HG03442 (cell line): ENCODE measurements around the gene UGT3A2.

Experiments used
- ATAC-seq: cut with Tn5 transposase; IDR thresholded peaks from one replicate; pipeline ENCODE4 v1.9.1; 2021; ENCODE audit warnings: mild to moderate bottlenecking, moderate library complexity; ENCODE audit not compliant: unreplicated experiment

The UGT3A2 gene

DNA sequence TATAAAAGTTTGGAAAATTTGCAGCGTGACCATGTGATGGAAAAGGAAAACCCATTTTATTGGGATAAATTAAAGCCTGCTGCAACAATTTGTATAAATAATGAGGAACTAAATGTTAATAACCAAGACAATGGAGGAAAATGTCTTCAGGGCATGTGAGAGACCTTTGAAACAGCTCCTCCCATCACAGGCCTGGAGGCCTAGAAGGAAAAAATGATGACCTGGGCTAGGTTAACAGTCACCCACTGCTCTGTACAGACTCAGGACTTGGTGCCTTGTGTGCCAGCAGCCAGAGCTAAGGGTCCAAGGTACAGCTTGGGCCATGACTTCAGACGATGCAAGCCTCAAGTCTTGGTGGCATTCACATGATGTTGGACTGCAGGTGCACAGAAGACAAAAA, 53.5 kb downstream of the UGT3A2 start:
- ATAC-seq: no peak

DNA sequence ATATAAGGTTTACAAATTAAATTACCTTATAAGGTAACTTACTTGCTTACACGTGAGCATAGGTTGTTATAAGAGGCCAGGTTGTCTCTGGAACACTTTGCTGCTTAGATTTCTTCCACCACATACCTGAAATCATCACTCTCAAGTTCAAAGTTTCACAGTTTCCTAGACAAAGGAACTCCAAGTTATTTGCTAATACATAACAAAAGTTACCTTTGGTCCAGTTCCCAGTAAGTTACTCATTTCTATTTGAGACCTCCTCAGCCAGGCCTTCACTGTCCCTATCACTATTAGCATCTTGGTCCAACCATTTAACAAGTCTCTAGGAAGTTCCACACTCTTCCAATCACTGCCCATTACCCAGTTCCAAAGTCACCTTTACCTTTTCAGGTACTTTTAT, 57.0 kb downstream of the UGT3A2 start:
- ATAC-seq: no peak

DNA sequence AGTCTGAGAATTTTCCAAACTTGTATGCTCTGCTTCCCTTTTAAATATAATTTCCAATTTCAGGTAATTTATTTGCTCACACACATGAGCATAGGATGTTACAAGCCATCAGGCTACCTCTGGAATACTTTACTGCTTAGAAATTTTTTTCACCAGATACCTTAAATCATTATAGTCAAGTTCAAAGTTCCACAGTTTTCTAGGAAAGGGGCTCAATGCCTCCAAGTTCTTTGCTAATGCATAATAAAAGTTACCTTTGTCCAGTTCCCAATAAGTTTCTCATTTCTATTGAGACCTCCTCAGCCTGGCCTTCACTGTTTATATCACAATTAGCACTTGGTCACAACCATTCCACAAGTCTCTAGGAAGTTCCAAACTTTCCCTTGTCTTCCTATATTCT, 59.3 kb downstream of the UGT3A2 start:
- ATAC-seq: no peak

DNA sequence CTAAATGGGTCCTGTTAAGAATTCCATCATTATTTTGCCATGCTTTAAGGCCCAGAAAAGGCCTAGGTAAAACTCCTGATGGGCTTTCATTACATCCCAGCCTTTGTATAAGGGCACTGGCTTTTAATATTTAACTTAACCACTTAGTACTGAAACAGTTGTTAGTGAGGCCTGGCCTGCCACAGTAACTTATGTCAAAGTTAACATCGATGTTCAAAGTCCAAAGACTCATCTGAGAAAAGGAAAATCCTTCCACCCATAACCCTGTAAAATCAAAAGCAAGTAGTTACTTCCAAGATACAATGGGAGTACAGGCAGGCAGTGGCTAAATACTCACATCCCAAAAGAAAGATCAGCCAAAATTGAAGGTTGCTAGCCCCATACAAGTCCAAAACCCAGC, 60.5 kb downstream of the UGT3A2 start:
- ATAC-seq: no peak

DNA sequence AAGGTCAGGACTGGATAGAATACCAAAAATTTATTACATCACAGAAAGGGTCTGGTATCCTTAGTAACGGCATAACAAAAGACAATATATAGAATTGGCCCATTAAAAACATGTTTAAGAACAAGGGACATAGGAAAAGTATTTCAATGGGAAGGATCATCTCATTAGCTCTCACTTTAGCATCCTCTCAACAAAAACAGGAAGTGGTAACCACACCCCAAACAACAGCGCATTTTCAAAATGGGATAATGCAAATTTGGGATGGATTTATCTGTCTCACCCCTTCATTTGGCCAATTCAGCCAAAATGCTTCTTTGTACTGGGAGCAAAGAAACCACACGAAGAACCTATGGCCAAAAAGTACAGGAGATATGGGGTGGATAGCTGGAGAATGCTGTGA, 65.7 kb downstream of the UGT3A2 start:
- ATAC-seq: no peak

DNA sequence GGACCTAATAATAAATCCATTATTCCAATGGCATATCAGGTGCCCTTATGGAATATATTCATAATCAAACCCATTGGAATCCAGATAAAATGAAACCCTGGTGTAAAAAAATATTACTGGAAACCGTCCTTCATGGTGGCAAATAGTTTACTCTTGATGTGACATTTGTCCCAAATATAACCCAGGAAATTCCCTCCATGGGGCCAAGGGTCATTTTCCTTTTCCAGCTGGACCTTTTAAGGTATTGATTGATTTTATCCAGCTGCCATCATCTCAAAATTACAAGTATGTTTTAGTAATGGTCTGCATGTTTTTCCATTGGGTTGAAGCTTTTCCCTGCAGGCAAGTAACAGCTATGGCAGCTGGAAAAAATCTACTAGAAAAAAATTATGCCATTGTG, 67.1 kb downstream of the UGT3A2 start:
- no peak for ATAC-seq

DNA sequence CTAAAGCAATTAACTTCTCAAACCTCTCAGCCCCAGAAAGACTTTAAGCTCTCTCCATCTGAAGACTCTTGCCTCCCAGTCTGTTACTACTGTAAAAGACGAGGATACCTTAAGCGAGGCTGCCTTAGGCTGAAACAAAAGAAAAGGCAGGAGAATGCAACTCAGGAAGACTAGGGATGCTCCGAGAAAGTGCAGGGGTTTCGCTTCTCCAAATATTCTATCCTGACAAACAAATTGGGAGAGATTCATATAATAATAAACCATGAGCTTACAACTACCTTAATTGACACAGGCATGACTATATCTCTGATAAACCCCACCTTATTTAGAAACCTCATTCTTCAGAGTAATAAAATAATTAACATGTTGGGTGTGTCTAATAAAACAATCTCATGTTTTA, 70.6 kb downstream of the UGT3A2 start:
- no peak for ATAC-seq

DNA sequence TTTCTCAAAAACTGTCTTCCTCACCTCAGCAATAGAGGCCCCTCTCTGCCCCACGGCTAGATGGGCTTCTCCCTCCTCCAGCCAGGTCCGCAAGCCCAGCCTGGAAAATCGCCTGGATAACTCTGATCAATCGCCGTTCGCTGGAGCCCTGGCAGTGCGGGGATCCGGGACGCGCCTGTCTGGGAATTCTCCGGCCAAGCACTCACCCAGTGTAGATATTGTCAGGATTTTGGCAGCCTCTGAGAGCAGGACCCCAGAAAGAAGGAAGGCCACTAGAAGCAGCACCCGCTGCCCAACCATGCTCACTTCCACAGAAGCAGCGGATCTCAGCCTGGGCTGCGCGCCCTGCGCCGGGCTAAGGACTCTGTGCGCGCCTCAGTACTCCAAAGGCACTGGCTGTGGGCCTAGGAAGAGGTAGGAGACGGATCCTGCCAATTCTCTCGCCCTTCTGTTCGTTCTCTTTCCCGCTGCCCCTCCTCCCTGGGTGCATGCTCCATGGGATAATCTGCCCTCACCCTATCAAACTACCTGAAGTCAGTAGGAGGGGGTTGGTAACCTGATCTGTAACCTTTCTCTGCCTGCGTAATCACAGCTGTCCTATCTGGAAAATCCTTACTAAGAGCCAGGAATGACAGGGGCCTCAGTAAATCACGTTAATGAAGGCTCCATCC, 75.6 kb downstream of the UGT3A2 start, which contains the start of gene UGT3A1:
Gene UGT3A1, minus strand, starts transcription at position 450 of the 671 bp plus-strand sequence. Its CDS starts 150 bp downstream, at position 300.
- ATAC-seq: no peak

DNA sequence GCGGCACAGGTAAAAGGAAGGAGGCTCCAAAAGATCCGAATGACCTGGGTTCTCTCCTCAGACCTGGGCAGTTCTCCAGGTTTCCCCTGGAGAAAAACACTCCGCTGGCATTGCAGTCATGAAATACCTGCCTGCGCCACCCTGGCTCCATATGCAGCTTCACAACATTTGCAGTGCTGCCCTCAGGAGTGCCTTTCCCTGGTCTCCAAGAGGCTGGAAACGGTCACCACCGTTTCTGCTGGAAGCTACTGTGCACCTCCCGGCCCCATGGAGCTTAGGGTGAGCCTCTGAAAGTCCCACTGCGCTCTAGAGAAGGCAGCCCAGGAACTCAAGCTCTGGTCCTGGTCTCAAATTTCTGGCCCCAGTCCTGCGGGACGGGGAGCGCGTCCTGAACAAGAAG, 76.2 kb downstream of the UGT3A2 start:
- ATAC-seq: no peak

DNA sequence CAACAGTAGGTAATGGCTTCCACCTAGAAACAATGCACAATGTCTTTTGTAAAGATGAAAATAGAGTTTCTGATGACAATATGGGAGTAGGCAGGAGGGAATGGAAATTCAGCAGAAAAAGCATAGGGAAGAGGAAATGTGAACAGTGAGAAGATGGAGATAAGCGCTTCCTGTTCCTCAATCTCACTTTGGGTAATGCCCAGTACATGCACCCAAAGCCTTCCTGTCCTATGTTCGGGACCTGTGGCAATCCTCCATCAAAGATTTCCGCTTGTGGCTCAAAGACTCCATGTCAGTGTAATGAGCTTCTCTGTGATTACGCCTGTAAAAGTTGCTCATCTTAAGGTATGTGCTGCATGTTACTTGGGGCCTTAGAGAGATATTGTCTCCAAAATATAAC, 78.2 kb downstream of the UGT3A2 start:
- ATAC-seq: no peak

DNA sequence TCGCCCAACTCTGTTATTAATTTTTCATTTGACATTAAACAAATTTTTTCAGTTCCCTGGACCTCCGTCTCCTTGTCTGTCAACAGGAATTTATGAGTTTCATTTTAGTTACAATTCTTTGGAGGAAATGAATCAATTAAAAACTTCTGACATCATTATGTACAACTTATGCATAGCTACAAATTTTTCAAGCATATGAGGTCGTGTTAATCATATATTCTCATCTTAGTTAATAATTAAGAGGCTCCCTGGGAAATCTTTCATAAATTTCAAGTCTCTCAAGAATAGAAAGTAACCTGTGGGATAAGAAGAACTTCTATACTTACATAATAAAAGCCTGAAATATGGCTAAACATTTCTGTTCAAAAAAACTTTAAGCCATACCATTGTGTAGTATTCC, 78.9 kb downstream of the UGT3A2 start:
- no peak for ATAC-seq
